Measurements from ENCODE around the gene LIFR.

LIFR gene

DNA sequence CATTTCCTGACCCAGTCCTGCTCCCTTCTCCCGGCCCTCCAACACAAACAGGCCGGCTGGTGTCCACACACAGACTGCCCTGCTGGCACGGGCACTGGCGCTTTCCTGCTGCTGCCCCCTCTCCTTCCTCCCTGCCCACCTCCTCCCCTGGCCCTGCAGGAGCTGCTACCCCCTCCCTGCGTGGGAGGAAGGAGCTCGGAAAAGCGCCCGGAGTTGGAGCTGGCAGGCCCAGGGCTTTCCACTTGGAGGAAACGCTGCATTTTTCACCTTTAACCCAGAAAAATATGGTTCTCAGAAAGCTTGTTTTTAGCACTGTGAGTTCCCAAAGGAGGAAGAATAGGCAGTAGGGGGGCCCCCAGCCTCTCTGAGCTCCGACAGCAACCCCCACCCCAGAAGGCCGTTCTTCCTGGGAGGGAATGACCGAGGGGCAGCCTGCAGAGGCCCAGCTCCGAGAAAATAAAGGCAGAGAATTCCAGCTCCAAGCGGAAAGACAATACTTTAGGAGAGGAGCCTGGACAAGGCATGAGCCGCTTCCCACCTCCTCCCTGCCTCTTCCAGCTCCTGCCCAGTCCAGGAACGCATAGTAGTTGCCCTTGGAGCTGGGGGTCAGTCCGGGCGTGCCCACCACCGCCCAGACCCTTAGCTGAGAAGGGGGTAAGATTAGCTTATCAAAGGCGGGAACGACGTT, 88.9 kb downstream of the LIFR start:
- no peak for DNase-seq (ENCODE audit: low read depth)
- TF ChIP-seq, protein P1, sequence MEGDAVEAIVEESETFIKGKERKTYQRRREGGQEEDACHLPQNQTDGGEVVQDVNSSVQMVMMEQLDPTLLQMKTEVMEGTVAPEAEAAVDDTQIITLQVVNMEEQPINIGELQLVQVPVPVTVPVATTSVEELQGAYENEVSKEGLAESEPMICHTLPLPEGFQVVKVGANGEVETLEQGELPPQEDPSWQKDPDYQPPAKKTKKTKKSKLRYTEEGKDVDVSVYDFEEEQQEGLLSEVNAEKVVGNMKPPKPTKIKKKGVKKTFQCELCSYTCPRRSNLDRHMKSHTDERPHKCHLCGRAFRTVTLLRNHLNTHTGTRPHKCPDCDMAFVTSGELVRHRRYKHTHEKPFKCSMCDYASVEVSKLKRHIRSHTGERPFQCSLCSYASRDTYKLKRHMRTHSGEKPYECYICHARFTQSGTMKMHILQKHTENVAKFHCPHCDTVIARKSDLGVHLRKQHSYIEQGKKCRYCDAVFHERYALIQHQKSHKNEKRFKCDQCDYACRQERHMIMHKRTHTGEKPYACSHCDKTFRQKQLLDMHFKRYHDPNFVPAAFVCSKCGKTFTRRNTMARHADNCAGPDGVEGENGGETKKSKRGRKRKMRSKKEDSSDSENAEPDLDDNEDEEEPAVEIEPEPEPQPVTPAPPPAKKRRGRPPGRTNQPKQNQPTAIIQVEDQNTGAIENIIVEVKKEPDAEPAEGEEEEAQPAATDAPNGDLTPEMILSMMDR (IDR thresholded peaks at IDR 0.05; ENCODE audit: low read depth, low read length, missing control alignments) = no peak
- H3K4me3 ChIP-seq (ENCODE audit: low read depth, low read length) = no peak overlapping the region

DNA sequence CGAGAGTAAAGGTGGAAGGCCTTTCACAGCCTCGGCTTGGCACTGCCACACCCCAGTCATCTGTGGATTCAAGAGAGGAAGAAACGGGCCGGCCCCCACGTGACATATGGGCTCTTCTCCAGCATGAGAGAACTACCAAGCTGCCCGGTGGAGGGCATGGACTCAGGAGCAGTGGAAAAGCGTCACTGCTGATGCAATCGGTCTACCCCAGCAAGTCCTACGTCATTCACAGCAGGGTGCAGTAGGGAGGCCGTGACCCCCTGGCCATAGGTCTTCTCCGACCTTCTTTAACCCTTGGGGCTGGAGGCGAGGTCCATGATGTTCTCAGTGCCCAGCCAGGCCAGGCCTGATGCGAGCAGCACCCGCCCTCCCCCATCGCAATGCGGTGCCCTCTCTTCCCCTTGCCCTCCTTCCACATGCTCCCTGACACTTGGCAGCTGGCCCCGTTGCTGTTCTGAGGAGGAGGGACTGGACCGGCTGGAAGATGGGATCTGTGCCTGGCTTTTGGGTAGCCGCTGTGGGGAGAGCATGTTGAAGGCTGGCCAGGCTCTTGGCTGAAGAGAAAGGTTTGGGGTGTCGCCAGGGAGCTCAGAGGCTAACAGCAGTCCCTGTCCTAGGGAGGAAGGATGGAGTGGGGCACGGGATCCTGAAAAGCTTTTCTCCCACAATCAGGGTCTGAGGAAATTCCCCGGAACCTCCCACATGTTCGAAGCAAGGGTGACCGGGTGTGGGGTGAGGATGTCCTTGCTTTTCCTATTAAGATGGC, 89.8 kb downstream of the LIFR start:
- TF ChIP-seq, protein P1 (IDR thresholded peaks at IDR 0.05; ENCODE audit: low read depth, low read length, missing control alignments) = no peak
- no peak for DNase-seq (ENCODE audit: low read depth)
- no peak overlapping the region for H3K4me3 ChIP-seq (ENCODE audit: low read depth, low read length)

DNA sequence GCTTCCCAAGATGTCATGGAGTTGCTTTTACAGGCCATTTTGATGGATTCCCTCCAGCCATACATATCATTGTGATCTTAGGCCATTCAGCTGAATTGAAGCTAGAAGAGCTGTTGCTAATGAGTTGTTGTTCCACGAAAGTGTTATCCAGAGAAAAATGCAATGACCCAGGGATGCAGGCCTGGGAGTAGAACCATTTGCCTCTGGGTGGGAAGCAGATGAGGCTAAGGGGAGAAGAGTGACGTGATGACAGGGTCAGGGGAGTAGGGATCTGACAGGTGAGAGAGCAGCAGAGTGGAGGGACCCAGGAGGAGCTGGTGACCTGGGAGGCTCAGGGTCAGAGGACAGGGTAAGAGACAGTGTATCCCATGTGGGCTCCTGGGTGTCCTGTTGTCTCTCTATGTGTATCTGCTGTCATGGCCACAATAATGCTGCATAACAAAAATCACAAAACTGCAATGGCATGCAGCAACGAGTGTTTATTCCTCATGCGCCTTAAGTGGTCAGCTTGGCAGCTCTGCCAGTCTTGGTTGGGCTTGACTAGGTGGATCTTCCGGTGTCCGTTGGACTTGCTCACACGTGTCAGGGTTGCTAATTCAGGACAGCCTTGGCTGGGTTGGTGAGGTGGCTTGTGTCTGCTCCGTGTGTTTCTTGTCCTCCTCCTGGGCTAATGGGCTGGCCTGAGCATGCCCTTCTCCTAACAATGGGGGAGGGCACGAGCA, 90.6 kb downstream of the LIFR start:
- no peak for DNase-seq (ENCODE audit: low read depth)
- H3K4me3 ChIP-seq (ENCODE audit: low read depth, low read length) = no peak overlapping the region
- TF ChIP-seq, protein P1 (IDR thresholded peaks at IDR 0.05; ENCODE audit: low read depth, low read length, missing control alignments) = no peak

DNA sequence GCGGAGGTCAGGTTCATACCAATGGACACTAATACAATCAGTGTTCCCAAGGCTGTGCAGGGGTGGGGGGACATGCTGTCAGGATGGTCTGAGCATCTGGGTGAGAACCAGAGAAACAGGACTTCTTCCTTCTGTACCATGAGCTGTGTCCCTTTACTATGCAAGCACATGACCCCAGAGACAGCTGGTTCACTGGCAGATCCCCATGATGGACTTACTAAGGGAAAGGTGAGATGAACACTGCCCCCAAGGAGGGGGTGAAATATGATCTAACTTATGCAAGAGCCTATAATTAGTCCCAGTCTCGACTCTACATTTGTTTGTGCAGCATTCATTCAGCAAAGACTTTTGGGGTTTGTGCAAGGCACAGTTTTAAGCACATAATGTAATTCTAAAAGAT, 91.4 kb downstream of the LIFR start:
- TF ChIP-seq, protein P1 (IDR thresholded peaks at IDR 0.05; ENCODE audit: low read depth, low read length, missing control alignments) = no peak
- H3K4me3 ChIP-seq (ENCODE audit: low read depth, low read length) = no peak overlapping the region
- DNase-seq (ENCODE audit: low read depth) = no peak

DNA sequence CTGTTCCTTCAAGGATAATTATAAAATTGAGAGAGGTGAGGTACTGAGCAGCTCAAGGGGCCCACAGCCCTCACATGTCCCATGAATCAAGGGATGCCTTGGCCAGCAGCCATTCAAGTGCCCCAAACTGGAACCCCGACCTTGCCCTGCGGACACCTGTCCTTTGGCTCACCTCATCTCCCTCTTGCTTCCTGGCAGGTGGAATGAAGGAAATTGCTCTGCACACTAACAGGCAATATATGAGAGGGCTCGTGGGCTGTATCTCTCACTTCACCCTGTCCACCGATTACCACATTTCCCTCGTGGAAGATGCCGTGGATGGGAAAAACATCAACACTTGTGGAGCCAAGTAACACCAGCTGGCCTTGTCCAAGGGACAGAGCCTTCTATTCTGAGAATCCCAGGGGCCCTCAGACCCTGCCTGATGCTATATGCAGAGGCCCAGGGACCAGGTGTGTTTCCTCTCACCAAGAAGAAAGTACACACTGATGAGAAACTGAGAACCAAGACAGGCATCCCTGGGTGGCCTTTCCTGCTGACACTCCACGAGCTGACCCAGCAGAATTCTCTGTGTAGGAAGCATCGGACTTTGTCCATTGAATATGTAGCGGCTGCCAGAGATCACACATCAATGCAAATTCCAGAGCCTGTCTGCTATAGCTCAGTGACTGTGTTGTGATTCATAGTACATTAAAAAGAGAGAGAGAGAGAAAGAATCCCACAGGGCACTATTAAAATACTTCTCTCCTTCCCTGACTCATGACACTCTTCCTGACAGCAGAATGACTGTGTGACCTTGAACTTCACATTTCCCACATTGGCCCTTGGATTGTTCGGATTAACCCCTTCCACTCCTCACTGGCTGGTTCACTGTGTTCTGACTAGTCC, 92.6 kb downstream of the LIFR start:
- no peak overlapping the region for H3K4me3 ChIP-seq (ENCODE audit: low read depth, low read length)
- no peak for DNase-seq (ENCODE audit: low read depth)
- TF ChIP-seq, protein P1 (IDR thresholded peaks at IDR 0.05; ENCODE audit: low read depth, low read length, missing control alignments) = no peak

DNA sequence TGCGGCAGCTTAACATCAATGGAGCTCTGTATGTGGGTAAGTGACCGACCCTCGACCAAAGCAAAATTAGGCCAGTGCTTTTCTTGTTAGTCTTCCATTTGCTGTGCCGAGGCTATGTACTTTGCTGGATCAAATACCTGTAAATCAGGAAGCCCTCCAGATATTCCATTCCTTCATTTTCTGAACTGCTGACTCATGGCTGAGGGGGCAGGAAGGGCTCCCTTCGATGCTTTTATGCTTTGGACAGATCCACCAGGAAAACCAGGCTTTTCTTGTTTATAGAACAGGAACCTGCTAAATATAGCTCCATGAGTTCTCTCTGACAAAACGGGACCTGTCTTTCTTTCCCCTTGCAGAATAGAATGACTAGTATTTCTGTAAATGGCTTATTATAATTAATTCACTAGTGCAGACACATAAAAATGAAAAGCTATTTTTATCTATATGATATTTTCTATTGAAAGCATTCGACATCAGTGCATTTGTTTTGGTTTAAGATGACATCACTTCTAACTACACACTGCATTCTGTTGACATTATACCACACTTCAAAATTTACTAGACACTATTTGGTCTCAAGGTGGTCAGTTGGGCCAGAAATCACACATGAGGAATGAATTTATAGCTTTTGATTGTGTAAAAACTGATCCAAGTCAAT, 93.3 kb downstream of the LIFR start:
- TF ChIP-seq, protein P1 (IDR thresholded peaks at IDR 0.05; ENCODE audit: low read depth, low read length, missing control alignments) = no peak
- DNase-seq (ENCODE audit: low read depth) = no peak
- H3K4me3 ChIP-seq (ENCODE audit: low read depth, low read length) = no peak overlapping the region

Data from GM12864 (cell line).